Measurements from ENCODE around the gene FOXO6. TPM values are rescaled to one million over a fixed set of nuclear protein-coding genes. Genes with fewer than 3 reads are reported as not detected.

Gene FOXO6
- total RNA-seq, 1 donor from 2014 or later, result 11.7 TPM

- Mint-ChIP-seq H3K27me3 (ENCODE audit: unreplicated experiment) (peaks cover 4% of the 10 kb centered on the region), H3K4me3 (ENCODE audit: unreplicated experiment) (no peak overlapping the region), H3K27ac (ENCODE audit: unreplicated experiment) (no peak overlapping the region), H3K4me1 (ENCODE audit: low read depth, unreplicated experiment) (peaks cover 17% of the 10 kb centered on the region), H3K9me3 (ENCODE audit: unreplicated experiment) (peaks cover 15% of the 10 kb centered on the region), H3K36me3 (ENCODE audit: unreplicated experiment) (no peaks in the 10 kb centered on the region)
- DNase-seq, result no peak
- no peak for TF ChIP-seq CTCF (IDR thresholded peaks at IDR 0.05; ENCODE audit: partially characterized antibody, unreplicated experiment)
These were observed 38.0 kb upstream of the FOXO6 start for GRCh38 chr1:41323243-41323642.

GRCh38 chr1:41325801-41326200, 35.4 kb upstream of the FOXO6 start:
- Mint-ChIP-seq H3K9me3 (ENCODE audit: unreplicated experiment) (peaks cover 5% of the 10 kb centered on the region), H3K27me3 (ENCODE audit: unreplicated experiment) (no peaks in the 10 kb centered on the region), H3K4me3 (ENCODE audit: unreplicated experiment) (no peak overlapping the region), H3K36me3 (ENCODE audit: unreplicated experiment) (no peaks in the 10 kb centered on the region), H3K27ac (ENCODE audit: unreplicated experiment) (no peak overlapping the region), H3K4me1 (ENCODE audit: low read depth, unreplicated experiment) (peaks cover 9% of the 10 kb centered on the region)
- TF ChIP-seq CTCF (IDR thresholded peaks at IDR 0.05; ENCODE audit: partially characterized antibody, unreplicated experiment), result no peak
- no peak for DNase-seq

- DNase-seq, result no peak
- no peak for TF ChIP-seq CTCF (IDR thresholded peaks at IDR 0.05; ENCODE audit: partially characterized antibody, unreplicated experiment)
- Mint-ChIP-seq H3K27ac (ENCODE audit: unreplicated experiment) (no peak overlapping the region), H3K4me3 (ENCODE audit: unreplicated experiment) (no peak overlapping the region), H3K36me3 (ENCODE audit: unreplicated experiment) (no peaks in the 10 kb centered on the region), H3K4me1 (ENCODE audit: low read depth, unreplicated experiment) (no peaks in the 10 kb centered on the region), H3K9me3 (ENCODE audit: unreplicated experiment) (no peaks in the 10 kb centered on the region), H3K27me3 (ENCODE audit: unreplicated experiment) (peaks cover 2% of the 10 kb centered on the region)
These were observed 33.7 kb upstream of the FOXO6 start for GRCh38 chr1:41327383-41327999.

GRCh38 chr1:41328001-41328615, 33.1 kb upstream of the FOXO6 start:
- Mint-ChIP-seq H3K27ac (ENCODE audit: unreplicated experiment) (no peak overlapping the region), H3K9me3 (ENCODE audit: unreplicated experiment) (no peaks in the 10 kb centered on the region), H3K4me3 (ENCODE audit: unreplicated experiment) (no peak overlapping the region), H3K27me3 (ENCODE audit: unreplicated experiment) (peaks cover 4% of the 10 kb centered on the region), H3K36me3 (ENCODE audit: unreplicated experiment) (peaks cover 3% of the 10 kb centered on the region), H3K4me1 (ENCODE audit: low read depth, unreplicated experiment) (no peaks in the 10 kb centered on the region)
- DNase-seq, result no peak
- TF ChIP-seq CTCF (IDR thresholded peaks at IDR 0.05; ENCODE audit: partially characterized antibody, unreplicated experiment), result no peak
